Left renal pelvis (tissue), 4 donors: Measurements from ENCODE around the gene STK35. TPM values are rescaled to one million over a fixed set of nuclear protein-coding genes. Genes with fewer than 3 reads are reported as not detected.

Experiments used
- DNase-seq, 4 donors: peaks; one replicate each; pipeline ENCODE4 v3.0.0-alpha.2; 2013; ENCODE audit warnings: low read depth in 4 of 4, low spot score in 3 of 4
- polyA plus RNA-seq, 4 donors: library from polyadenylated mRNA; unstranded; fragments of 120-200 nt; gene quantifications; one replicate each; pipeline ENCODE4 v1.2.1, GENCODE V29; 2013; ENCODE audit not compliant: insufficient read length in 4 of 4

Gene STK35
- polyA plus RNA-seq, 4 donors = 15.5 to 19.0 (median 17.0) TPM

GRCh38 chr20:2132461-2132901 lies 30.9 kb downstream of the STK35 start:
- no peak for DNase-seq

GRCh38 chr20:2133318-2134183 lies 31.9 kb downstream of the STK35 start:
- no peak for DNase-seq

- DNase-seq = no peak
Measured at GRCh38 chr20:2135013-2135412, 33.4 kb downstream of the STK35 start.

- no peak for DNase-seq
Measured at GRCh38 chr20:2136275-2136674, 34.6 kb downstream of the STK35 start.

GRCh38 chr20:2137552-2138201 lies 36.0 kb downstream of the STK35 start:
- no peak for DNase-seq

GRCh38 chr20:2138396-2138795 lies 36.8 kb downstream of the STK35 start:
- no peak for DNase-seq

GRCh38 chr20:2139250-2139649 lies 37.6 kb downstream of the STK35 start:
- no peak for DNase-seq

GRCh38 chr20:2139736-2140135 lies 38.1 kb downstream of the STK35 start:
- DNase-seq = no peak

- DNase-seq = no peak
Measured at GRCh38 chr20:2140561-2140960, 38.9 kb downstream of the STK35 start.

GRCh38 chr20:2141600-2142575 lies 40.3 kb downstream of the STK35 start:
- no peak for DNase-seq

GRCh38 chr20:2142649-2143048 lies 41.0 kb downstream of the STK35 start:
- no peak for DNase-seq

- DNase-seq = no peak
Measured at GRCh38 chr20:2143594-2143993, 42.0 kb downstream of the STK35 start.

GRCh38 chr20:2144850-2145249 lies 43.2 kb downstream of the STK35 start:
- DNase-seq = no peak

GRCh38 chr20:2145376-2145775 lies 43.7 kb downstream of the STK35 start:
- DNase-seq = no peak

GRCh38 chr20:2146080-2146867 lies 44.6 kb downstream of the STK35 start:
- no peak for DNase-seq

GRCh38 chr20:2149507-2149906 lies 47.9 kb downstream of the STK35 start:
- no peak for DNase-seq

GRCh38 chr20:2150660-2151059 lies 49.0 kb downstream of the STK35 start:
- DNase-seq = no peak

- no peak for DNase-seq
Measured at GRCh38 chr20:2151858-2152281, 50.2 kb downstream of the STK35 start.

GRCh38 chr20:2152317-2152716 lies 50.7 kb downstream of the STK35 start:
- DNase-seq = no peak

- DNase-seq = no peak
Measured at GRCh38 chr20:2153326-2153725, 51.7 kb downstream of the STK35 start.
